GM21528 (cell line): ENCODE data around the gene OR4C3.
"Not testable (repeated sequence)": the region's sequence is repeated elsewhere in the genome, so short reads cannot be mapped to it uniquely, and the experiment has no call there.

Experiments used
- ATAC-seq: cut with Tn5 transposase; IDR thresholded peaks from one replicate; pipeline ENCODE4 v1.9.1; 2021; ENCODE audit warnings: mild to moderate bottlenecking, moderate library complexity; ENCODE audit not compliant: unreplicated experiment, low FRiP score

The OR4C3 gene

GRCh38 chr11:48324620-48325019 is at the start of gene OR4C3:
TSS of gene OR4C3 (plus strand) at chr11:48324920. CDS start at chr11:48325022, 102 bp downstream.
- not testable (repeated sequence) for ATAC-seq

- no peak for ATAC-seq
Observed at GRCh38 chr11:48305923-48306322, 18.8 kb upstream of the OR4C3 start, which contains the start of gene OR4S1. TSS of gene OR4S1 (plus strand) at chr11:48306223. CDS start at chr11:48306223, 0 bp downstream.

- peak; percentile 86 for ATAC-seq
Observed at GRCh38 chr11:48307760-48308386, 16.8 kb upstream of the OR4C3 start.

GRCh38 chr11:48313590-48313989 is 11.1 kb upstream of the OR4C3 start:
- not testable (repeated sequence) for ATAC-seq

- ATAC-seq = not testable (repeated sequence)
Observed at GRCh38 chr11:48319813-48320212, 4.9 kb upstream of the OR4C3 start.

- no peak for ATAC-seq
Observed at GRCh38 chr11:48341466-48341865, 16.7 kb downstream of the OR4C3 start.

- not testable (repeated sequence) for ATAC-seq
Observed at GRCh38 chr11:48342505-48342904, 17.8 kb downstream of the OR4C3 start.

- not testable (repeated sequence) for ATAC-seq
Observed at GRCh38 chr11:48346286-48346685, 21.6 kb downstream of the OR4C3 start.

GRCh38 chr11:48354013-48354412 is 29.3 kb downstream of the OR4C3 start:
- ATAC-seq = no peak

GRCh38 chr11:48354677-48355076 is 30.0 kb downstream of the OR4C3 start:
- ATAC-seq = no peak

- ATAC-seq = not testable (repeated sequence)
Observed at GRCh38 chr11:48361289-48361688, 36.6 kb downstream of the OR4C3 start.

GRCh38 chr11:48366365-48366764 is 41.6 kb downstream of the OR4C3 start, which contains the start of gene OR4C5:
TSS of gene OR4C5 (minus strand) at chr11:48366465. CDS start at chr11:48366465, 0 bp downstream.
- no peak for ATAC-seq
